Epithelial cell of esophagus (primary cell): ENCODE results near the gene CWF19L1.
A peak's percentile ranks its signal among the peaks of the same experiment; 100 is the strongest.

Source experiments
- DNase-seq: peaks from one replicate; pipeline ENCODE4 v3.0.0; 2010; ENCODE audit warnings: low read depth
- H3K4me3 ChIP-seq: 2 replicates; pipeline ENCODE4 v1.5.1; 2011; ENCODE audit warnings: mild to moderate bottlenecking, low read length, control low read depth
- TF ChIP-seq, protein P1 (sequence below): IDR thresholded peaks from 2 replicates; pipeline ENCODE4 v1.5.1; 2011; ENCODE audit warnings: low read depth, mild to moderate bottlenecking, low read length, control low read depth, inconsistent platforms; ENCODE audit not compliant: insufficient read depth; ENCODE audit errors: missing control alignments

The CWF19L1 gene

GRCh38 chr10:100194711-100195110 is 72.7 kb downstream of the CWF19L1 start:
- TF ChIP-seq, protein P1, sequence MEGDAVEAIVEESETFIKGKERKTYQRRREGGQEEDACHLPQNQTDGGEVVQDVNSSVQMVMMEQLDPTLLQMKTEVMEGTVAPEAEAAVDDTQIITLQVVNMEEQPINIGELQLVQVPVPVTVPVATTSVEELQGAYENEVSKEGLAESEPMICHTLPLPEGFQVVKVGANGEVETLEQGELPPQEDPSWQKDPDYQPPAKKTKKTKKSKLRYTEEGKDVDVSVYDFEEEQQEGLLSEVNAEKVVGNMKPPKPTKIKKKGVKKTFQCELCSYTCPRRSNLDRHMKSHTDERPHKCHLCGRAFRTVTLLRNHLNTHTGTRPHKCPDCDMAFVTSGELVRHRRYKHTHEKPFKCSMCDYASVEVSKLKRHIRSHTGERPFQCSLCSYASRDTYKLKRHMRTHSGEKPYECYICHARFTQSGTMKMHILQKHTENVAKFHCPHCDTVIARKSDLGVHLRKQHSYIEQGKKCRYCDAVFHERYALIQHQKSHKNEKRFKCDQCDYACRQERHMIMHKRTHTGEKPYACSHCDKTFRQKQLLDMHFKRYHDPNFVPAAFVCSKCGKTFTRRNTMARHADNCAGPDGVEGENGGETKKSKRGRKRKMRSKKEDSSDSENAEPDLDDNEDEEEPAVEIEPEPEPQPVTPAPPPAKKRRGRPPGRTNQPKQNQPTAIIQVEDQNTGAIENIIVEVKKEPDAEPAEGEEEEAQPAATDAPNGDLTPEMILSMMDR, result no peak
- no peak overlapping the region for H3K4me3 ChIP-seq
- DNase-seq, result no peak

DNA sequence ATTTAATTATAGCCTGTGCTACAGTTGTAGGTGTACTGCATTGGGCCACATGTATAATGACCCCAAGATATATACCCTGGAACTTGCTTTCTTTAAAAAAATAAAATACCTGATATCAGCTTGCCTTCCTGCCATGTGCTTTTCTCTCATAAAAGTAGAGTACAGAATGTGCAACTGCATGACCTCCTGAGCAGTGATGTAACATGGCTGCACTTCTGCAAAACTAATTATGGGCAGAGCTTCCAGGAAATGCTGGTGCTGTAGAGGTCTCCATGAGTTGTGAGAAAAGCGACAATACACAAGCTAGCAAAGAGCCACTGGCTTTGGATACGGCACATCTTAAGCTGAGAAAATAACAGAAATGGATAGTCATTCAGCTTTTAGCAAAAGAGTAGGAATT is 75.1 kb downstream of the CWF19L1 start:
- no peak for DNase-seq

GRCh38 chr10:100186253-100187212 is 80.9 kb downstream of the CWF19L1 start:
- peak; percentile 49 for DNase-seq
- TF ChIP-seq, protein P1, result peak; percentile 6
- H3K4me3 ChIP-seq, result peak overlapping the region; percentile 97

More for the DNA sequence above, 75.1 kb downstream of the CWF19L1 start:
- H3K4me3 ChIP-seq, result no peak overlapping the region
- TF ChIP-seq, protein P1, result no peak

GRCh38 chr10:100185364-100186252 is 81.8 kb downstream of the CWF19L1 start, which contains the start of gene ERLIN1:
ERLIN1 (minus strand) TSS chr10:100186029; CDS start chr10:100185626, 403 bp downstream.
- H3K4me3 ChIP-seq, result peak within 1 kb of the TSS; percentile 97
- peak; percentile 94 for DNase-seq
- TF ChIP-seq, protein P1, result no peak

GRCh38 chr10:100184840-100185239 is 82.6 kb downstream of the CWF19L1 start:
- TF ChIP-seq, protein P1, result no peak
- H3K4me3 ChIP-seq, result peak overlapping the region; percentile 97
- peak; percentile 30 for DNase-seq

- H3K4me3 ChIP-seq, result peak overlapping the region; percentile 97
- TF ChIP-seq, protein P1, result no peak
- DNase-seq, result peak; percentile 29
Observed at GRCh38 chr10:100184426-100184825, 83.0 kb downstream of the CWF19L1 start.
